ENCODE results near the gene CCDC40.
A peak's percentile ranks its signal among the peaks of the same experiment; 100 is the strongest.

The CCDC40 gene

GRCh38 chr17:80141463-80142165, 105.2 kb downstream of the CCDC40 start:
- FAIRE-seq (no peak), DNase-seq (ENCODE audit: insufficient read length, low spot score) (no peak)
- no peak for TF ChIP-seq CTCF (IDR thresholded peaks at IDR 0.05; ENCODE audit: insufficient read depth, missing control alignments)

DNA sequence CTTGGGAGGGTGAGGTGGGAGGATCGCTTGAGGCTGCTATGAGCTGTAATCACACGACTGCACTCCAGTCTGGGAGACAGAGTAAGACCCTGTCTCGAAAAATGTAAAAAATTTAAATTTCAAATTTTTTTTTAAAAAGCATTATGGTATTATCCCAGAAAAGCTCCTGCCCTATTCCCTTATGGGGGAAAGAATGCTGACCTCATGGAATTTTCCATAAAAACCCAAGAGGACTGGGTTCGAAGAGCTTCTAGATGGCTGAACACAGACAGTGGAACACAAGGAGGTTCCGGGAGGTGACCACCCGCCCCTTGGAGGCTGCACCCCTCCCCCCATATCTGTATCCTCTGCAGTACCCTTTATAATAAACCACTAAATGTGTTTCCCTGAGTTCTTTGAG, 106.5 kb downstream of the CCDC40 start:
- no peak for FAIRE-seq
- no peak for DNase-seq (ENCODE audit: insufficient read length, low spot score)
- TF ChIP-seq CTCF (IDR thresholded peaks at IDR 0.05; ENCODE audit: insufficient read depth, missing control alignments) = no peak

- no peak for TF ChIP-seq CTCF (IDR thresholded peaks at IDR 0.05; ENCODE audit: insufficient read depth, missing control alignments)
- no peak for DNase-seq (ENCODE audit: insufficient read length, low spot score)
- no peak for FAIRE-seq
Measured at GRCh38 chr17:80145076-80146075, 108.9 kb downstream of the CCDC40 start.

DNA sequence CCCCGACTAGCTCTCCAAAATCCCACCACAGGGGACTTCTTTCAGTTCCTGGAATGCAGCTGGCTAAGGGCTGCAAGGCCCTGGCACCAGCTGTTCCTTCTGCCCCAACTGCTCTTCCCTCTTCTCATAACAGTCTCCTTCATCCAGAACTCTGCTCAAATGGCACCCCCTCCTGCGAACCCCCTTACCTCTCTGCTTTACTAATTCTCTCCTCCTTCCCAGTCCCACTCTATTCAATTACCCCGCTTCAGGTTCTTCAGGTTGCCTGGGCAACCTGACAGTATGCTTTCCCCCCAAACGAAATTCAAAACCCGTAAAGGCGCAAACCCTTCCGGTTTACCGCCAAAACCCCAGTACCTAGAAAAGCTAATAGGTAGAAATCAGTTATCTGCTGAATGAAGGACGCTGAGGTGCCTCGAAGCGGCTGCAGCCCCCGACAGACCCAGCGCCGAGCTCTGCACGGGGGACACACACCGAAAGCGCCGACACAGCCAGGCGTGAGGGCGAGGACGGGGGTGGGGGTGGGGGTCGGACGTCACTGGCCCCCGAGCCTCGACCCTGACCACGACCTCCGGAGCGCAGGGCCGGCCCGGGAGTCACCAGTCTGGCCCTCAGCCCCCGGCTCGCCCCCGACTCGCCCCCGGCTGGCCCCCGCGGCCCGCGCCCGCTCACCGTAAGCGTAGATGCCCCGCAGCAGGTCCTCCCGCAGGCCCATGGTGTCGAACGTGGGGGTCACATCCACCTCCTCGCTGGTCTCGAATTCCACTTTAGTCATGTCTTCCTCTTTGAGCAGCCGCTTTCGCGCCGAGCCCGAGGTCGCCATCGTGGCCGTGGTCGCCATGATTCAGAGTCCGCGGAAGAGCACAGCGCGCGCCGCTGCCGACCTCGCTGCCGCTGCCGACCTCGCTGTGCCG, 109.9 kb downstream of the CCDC40 start:
- FAIRE-seq = no peak
- no peak for TF ChIP-seq CTCF (IDR thresholded peaks at IDR 0.05; ENCODE audit: insufficient read depth, missing control alignments)
- DNase-seq (ENCODE audit: insufficient read length, low spot score) = no peak

DNA sequence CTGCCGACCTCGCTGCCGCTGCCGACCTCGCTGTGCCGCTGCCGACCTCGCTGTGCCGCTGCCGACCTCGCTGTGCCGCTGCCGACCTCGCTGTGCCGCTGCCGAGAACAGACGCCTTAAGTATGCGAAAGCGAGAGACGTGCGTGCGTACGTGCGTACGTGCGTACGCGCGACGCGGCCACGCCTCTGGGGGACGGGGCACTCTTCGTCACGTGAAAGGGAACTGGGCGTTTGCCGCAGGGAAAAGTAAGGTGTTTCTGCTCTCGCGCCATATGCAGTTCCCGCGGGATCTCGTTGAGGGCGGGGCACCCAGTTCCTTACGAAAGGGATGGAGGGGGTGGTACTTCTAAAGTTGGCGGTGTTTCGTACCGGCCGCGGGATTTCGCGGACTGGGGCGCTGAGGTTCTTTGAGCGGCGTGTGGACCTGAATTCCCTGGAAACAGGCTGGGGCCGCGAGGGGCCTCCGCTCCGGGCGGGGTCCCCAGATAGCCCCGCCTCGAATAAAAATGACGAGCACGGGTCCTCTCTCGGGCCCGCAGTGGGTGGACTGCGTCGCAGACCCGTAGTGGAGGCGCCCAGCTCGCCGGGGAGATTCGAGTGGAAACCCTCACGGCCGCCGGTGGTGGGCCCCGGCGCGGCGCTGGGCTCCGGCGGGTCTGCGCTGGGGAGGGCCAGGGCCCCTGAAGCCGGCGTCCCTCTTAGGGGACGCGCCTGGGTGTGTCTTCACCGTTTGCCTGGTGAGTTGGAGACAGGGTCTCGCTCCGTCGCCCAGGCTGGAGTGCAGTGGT, 110.8 kb downstream of the CCDC40 start, which contains the start of gene EIF4A3:
Gene EIF4A3 (minus strand): TSS at position 94 of the 788 bp plus-strand sequence. CDS start 167 bp downstream, outside the sequence.
- TF ChIP-seq CTCF (IDR thresholded peaks at IDR 0.05; ENCODE audit: insufficient read depth, missing control alignments) = peak; percentile 2
- FAIRE-seq (no peak), DNase-seq (ENCODE audit: insufficient read length, low spot score) (peak; percentile 95)
